ENCODE data around the gene KLK13. TPM values are rescaled to one million over a fixed set of nuclear protein-coding genes. Genes with fewer than 3 reads are reported as not detected.

Gene KLK13
- total RNA-seq, 1 experiment from 2014 or later = not detected

DNA sequence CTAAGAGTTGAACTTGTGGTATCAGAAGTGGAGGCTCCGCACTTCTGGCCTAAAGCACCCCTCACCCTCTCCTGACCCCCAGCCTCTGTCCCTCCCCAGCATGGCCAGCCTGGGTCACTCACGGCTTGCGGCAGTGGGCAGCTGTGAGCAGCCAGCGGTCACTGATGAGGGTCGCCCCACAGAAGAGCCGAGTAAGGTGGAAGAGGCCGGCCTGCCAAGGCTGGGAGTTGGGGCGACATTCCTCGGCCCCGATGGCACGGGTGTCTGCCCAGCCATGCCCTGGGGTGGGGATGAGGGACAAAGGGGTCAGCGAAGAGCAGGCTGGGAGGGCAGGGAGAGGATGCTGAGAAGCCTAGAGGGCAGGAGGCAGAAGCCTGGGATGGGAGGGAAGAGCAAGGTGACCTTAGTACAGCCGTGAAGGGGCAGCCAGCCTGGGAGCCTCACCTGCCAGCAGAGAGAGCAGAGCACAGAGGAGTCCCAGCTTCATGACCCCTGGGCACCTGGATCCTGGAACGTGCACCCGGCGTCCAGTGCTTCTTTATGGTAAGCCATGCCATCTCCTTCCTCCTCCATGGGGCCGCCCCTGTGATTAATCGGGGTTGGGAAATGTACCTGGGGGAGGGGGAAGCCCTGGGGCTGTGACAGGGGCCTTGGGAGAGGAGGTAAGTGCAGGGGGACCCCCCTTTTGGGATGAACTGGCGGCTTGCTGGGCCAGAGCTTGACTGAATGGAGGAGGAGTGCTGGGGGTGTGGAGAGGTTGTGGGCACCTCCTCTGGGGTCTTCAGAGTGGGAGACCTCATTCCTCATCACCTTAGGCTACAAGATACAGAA, 55.6 kb downstream of the KLK13 start:
- TF ChIP-seq CTCF (conservative IDR thresholded peaks at IDR 0.05; ENCODE audit: low read depth, low read length) (no peak), EZH2 (IDR thresholded peaks at IDR 0.05; ENCODE audit: borderline replicate concordance, low read depth, low read length, poor library complexity, severe bottlenecking) (no peak)
- peaks cover 48% of the 10 kb centered on the region for H3K27me3 ChIP-seq (replicated peaks; ENCODE audit: insufficient read depth, low read depth, low read length, poor library complexity)
- no peaks in the 10 kb centered on the region for H3K4me1 ChIP-seq (ENCODE audit: insufficient read depth, low read length, poor library complexity, severe bottlenecking)
- POLR2A ChIA-PET (ENCODE audit: low non-redundant PET) = no interaction called here
- no peaks in the 10 kb centered on the region for H3K36me3 ChIP-seq (ENCODE audit: insufficient read depth, low read length, poor library complexity, severe bottlenecking)
- no peaks in the 10 kb centered on the region for H3K9me3 ChIP-seq (ENCODE audit: low read depth, low read length, poor library complexity, severe bottlenecking)
- no peak overlapping the region for H3K27ac ChIP-seq (ENCODE audit: low read depth, low read length, poor library complexity, severe bottlenecking)
- no TSS peak for BruUV-seq (replicated peaks)
- DNase-seq (ENCODE audit: low spot score) = no peak
- intact Hi-C loops (cut with micrococcal nuclease; ENCODE audit: unreplicated experiment) = no loop called here
- CTCF ChIA-PET = no interaction called here
- H3K4me3 ChIP-seq (ENCODE audit: low read depth, low read length, poor library complexity, severe bottlenecking) = no peak overlapping the region

GRCh38 chr19:51007488-51007887, 57.4 kb downstream of the KLK13 start:
- peaks cover 48% of the 10 kb centered on the region for H3K27me3 ChIP-seq (replicated peaks; ENCODE audit: insufficient read depth, low read depth, low read length, poor library complexity)
- BruUV-seq (replicated peaks) = no TSS peak
- no peak overlapping the region for H3K4me3 ChIP-seq (ENCODE audit: low read depth, low read length, poor library complexity, severe bottlenecking)
- ChIA-PET CTCF (no interaction called here), POLR2A (ENCODE audit: low non-redundant PET) (no interaction called here)
- H3K4me1 ChIP-seq (ENCODE audit: insufficient read depth, low read length, poor library complexity, severe bottlenecking) = no peaks in the 10 kb centered on the region
- no peaks in the 10 kb centered on the region for H3K36me3 ChIP-seq (ENCODE audit: insufficient read depth, low read length, poor library complexity, severe bottlenecking)
- intact Hi-C loops (cut with micrococcal nuclease; ENCODE audit: unreplicated experiment) = no loop called here
- TF ChIP-seq EZH2 (IDR thresholded peaks at IDR 0.05; ENCODE audit: borderline replicate concordance, low read depth, low read length, poor library complexity, severe bottlenecking) = no peak
- TF ChIP-seq CTCF (conservative IDR thresholded peaks at IDR 0.05; ENCODE audit: low read depth, low read length) = no peak
- DNase-seq (ENCODE audit: low spot score) = no peak
- H3K27ac ChIP-seq (ENCODE audit: low read depth, low read length, poor library complexity, severe bottlenecking) = no peak overlapping the region
- H3K9me3 ChIP-seq (ENCODE audit: low read depth, low read length, poor library complexity, severe bottlenecking) = no peaks in the 10 kb centered on the region

- H3K4me3 ChIP-seq (ENCODE audit: low read depth, low read length, poor library complexity, severe bottlenecking) = no peak overlapping the region
- no peak overlapping the region for H3K27ac ChIP-seq (ENCODE audit: low read depth, low read length, poor library complexity, severe bottlenecking)
- intact Hi-C loops (cut with micrococcal nuclease; ENCODE audit: unreplicated experiment) = no loop called here
- TF ChIP-seq EZH2 (IDR thresholded peaks at IDR 0.05; ENCODE audit: borderline replicate concordance, low read depth, low read length, poor library complexity, severe bottlenecking) (no peak), CTCF (conservative IDR thresholded peaks at IDR 0.05; ENCODE audit: low read depth, low read length) (no peak)
- H3K4me1 ChIP-seq (ENCODE audit: insufficient read depth, low read length, poor library complexity, severe bottlenecking) = no peaks in the 10 kb centered on the region
- peaks cover 45% of the 10 kb centered on the region for H3K27me3 ChIP-seq (replicated peaks; ENCODE audit: insufficient read depth, low read depth, low read length, poor library complexity)
- no TSS peak for BruUV-seq (replicated peaks)
- no peak for DNase-seq (ENCODE audit: low spot score)
- no peaks in the 10 kb centered on the region for H3K9me3 ChIP-seq (ENCODE audit: low read depth, low read length, poor library complexity, severe bottlenecking)
- POLR2A ChIA-PET (ENCODE audit: low non-redundant PET) = no interaction called here
- no peaks in the 10 kb centered on the region for H3K36me3 ChIP-seq (ENCODE audit: insufficient read depth, low read length, poor library complexity, severe bottlenecking)
- CTCF ChIA-PET = no interaction called here
These were observed 58.5 kb downstream of the KLK13 start for GRCh38 chr19:51006406-51006805.

Other genes with a start within 250 kb of the KLK13 start
- 0.68 TPM in 1 of 2 replicates, not detected in the other for gene KLK1, start 241.3 kb downstream of the KLK13 start, total RNA-seq (2021)
- not detected in 2 replicates for gene KLK15, start 231.5 kb downstream of the KLK13 start, total RNA-seq (2021)
- not detected in 2 replicates for gene KLK3, start 210.2 kb downstream of the KLK13 start, total RNA-seq (2021)
- gene KLK2, start 191.7 kb downstream of the KLK13 start, total RNA-seq (2021) = not detected in 2 replicates
- gene KLK4, start 153.7 kb downstream of the KLK13 start, total RNA-seq (2021) = not detected in 2 replicates
- gene KLK5, start 112.1 kb downstream of the KLK13 start, total RNA-seq (2021) = not detected in 2 replicates
- gene KLK6, start 95.5 kb downstream of the KLK13 start, total RNA-seq (2021) = not detected in 2 replicates
- gene KLK7, start 81.2 kb downstream of the KLK13 start, total RNA-seq (2021) = not detected in 2 replicates
- not detected in 2 replicates for gene KLK8, start 63.5 kb downstream of the KLK13 start, total RNA-seq (2021)
- gene KLK10, start 45.4 kb downstream of the KLK13 start, total RNA-seq (2021) = not detected in 2 replicates
- not detected in 2 replicates for gene KLK11, start 38.5 kb downstream of the KLK13 start, total RNA-seq (2021)
- not detected in 2 replicates for gene KLK12, start 30.1 kb downstream of the KLK13 start, total RNA-seq (2021)
- gene KLK14, start 17.8 kb upstream of the KLK13 start, total RNA-seq (2021) = 1.0 and 1.2 TPM in 2 replicates
- gene CTU1, start 43.3 kb upstream of the KLK13 start, total RNA-seq (2021) = 11.8 and 13.4 TPM in 2 replicates
- gene SIGLEC9, start 59.8 kb upstream of the KLK13 start, total RNA-seq (2021) = not detected in 2 replicates
- gene SIGLEC7, start 77.2 kb upstream of the KLK13 start, total RNA-seq (2021) = not detected in 2 replicates
- gene CD33, start 160.0 kb upstream of the KLK13 start, total RNA-seq (2021) = not detected in 2 replicates
- gene SIGLECL1, start 186.0 kb upstream of the KLK13 start, total RNA-seq (2021) = not detected in 2 replicates
- 0.39 and 0.94 TPM in 2 replicates for gene IGLON5, start 246.6 kb upstream of the KLK13 start, total RNA-seq (2021)

All from A673 (cell line).